ENCODE data around the gene MICU2.

The MICU2 gene

GRCh38 chr13:21615427-21615826, 11.5 kb upstream of the MICU2 start:
- no peaks in the 10 kb centered on the region for H3F3A ChIP-seq (ENCODE audit: insufficient read depth, low read length)
- no peak overlapping the region for H3K9ac ChIP-seq (ENCODE audit: low read length)
- no peaks in the 10 kb centered on the region for H3K79me2 ChIP-seq (ENCODE audit: insufficient read depth, low read length)
- H3K27ac ChIP-seq (ENCODE audit: low read depth, low read length, poor library complexity, severe bottlenecking): no peak overlapping the region
- H3K4me3 ChIP-seq (ENCODE audit: low read depth, low read length, poor library complexity, severe bottlenecking): no peak overlapping the region
- no peak overlapping the region for H3K4me2 ChIP-seq (ENCODE audit: low read length)
- H3K36me3 ChIP-seq (ENCODE audit: insufficient read depth, low read length): no peaks in the 10 kb centered on the region
- H4K20me1 ChIP-seq (ENCODE audit: insufficient read depth, low read length): no peaks in the 10 kb centered on the region
- TF ChIP-seq EZH2 (IDR thresholded peaks at IDR 0.05; ENCODE audit: borderline replicate concordance, low read length) (no peak), CTCF (IDR thresholded peaks at IDR 0.05; ENCODE audit: low read length) (no peak)
- no peaks in the 10 kb centered on the region for H3K4me1 ChIP-seq (ENCODE audit: insufficient read depth, low read length, severe bottlenecking)
- H3K9me2 ChIP-seq (ENCODE audit: low read depth, low read length): no peaks in the 10 kb centered on the region
- no peak overlapping the region for H2AFZ ChIP-seq (ENCODE audit: low read length)
- no peaks in the 10 kb centered on the region; the same call in 1 of the 2 replicates for H3K27me3 ChIP-seq (ENCODE audit: insufficient read depth, low read length)
- H3K9me3 ChIP-seq (ENCODE audit: low read length): no peaks in the 10 kb centered on the region

- Histone ChIP-seq H3K4me3 (ENCODE audit: low read depth, low read length, poor library complexity, severe bottlenecking) (no peak overlapping the region), H3K27me3 (ENCODE audit: insufficient read depth, low read length) (no peaks in the 10 kb centered on the region; the same call in 1 of the 2 replicates), H4K20me1 (ENCODE audit: insufficient read depth, low read length) (no peaks in the 10 kb centered on the region), H2AFZ (ENCODE audit: low read length) (no peak overlapping the region), H3K9me2 (ENCODE audit: low read depth, low read length) (no peaks in the 10 kb centered on the region), H3K9ac (ENCODE audit: low read length) (no peak overlapping the region), H3K27ac (ENCODE audit: low read depth, low read length, poor library complexity, severe bottlenecking) (no peak overlapping the region), H3K36me3 (ENCODE audit: insufficient read depth, low read length) (no peaks in the 10 kb centered on the region), H3K79me2 (ENCODE audit: insufficient read depth, low read length) (no peaks in the 10 kb centered on the region), H3K4me2 (ENCODE audit: low read length) (no peak overlapping the region), H3F3A (ENCODE audit: insufficient read depth, low read length) (no peaks in the 10 kb centered on the region), H3K4me1 (ENCODE audit: insufficient read depth, low read length, severe bottlenecking) (no peaks in the 10 kb centered on the region), H3K9me3 (ENCODE audit: low read length) (no peaks in the 10 kb centered on the region)
- no peak for TF ChIP-seq CTCF (IDR thresholded peaks at IDR 0.05; ENCODE audit: low read length)
Measured at GRCh38 chr13:21613791-21614190, 9.8 kb upstream of the MICU2 start.

- H3K27me3 ChIP-seq (ENCODE audit: insufficient read depth, low read length): no peaks in the 10 kb centered on the region; the same call in 1 of the 2 replicates
- H3K4me1 ChIP-seq (ENCODE audit: insufficient read depth, low read length, severe bottlenecking): no peaks in the 10 kb centered on the region
- H3K79me2 ChIP-seq (ENCODE audit: insufficient read depth, low read length): no peaks in the 10 kb centered on the region
- no peak overlapping the region for H2AFZ ChIP-seq (ENCODE audit: low read length)
- H3K9ac ChIP-seq (ENCODE audit: low read length): no peak overlapping the region
- no peaks in the 10 kb centered on the region for H3F3A ChIP-seq (ENCODE audit: insufficient read depth, low read length)
- H3K4me3 ChIP-seq (ENCODE audit: low read depth, low read length, poor library complexity, severe bottlenecking): no peak overlapping the region
- no peaks in the 10 kb centered on the region for H3K9me2 ChIP-seq (ENCODE audit: low read depth, low read length)
- no peak overlapping the region for H3K4me2 ChIP-seq (ENCODE audit: low read length)
- H3K27ac ChIP-seq (ENCODE audit: low read depth, low read length, poor library complexity, severe bottlenecking): no peak overlapping the region
- H3K36me3 ChIP-seq (ENCODE audit: insufficient read depth, low read length): no peaks in the 10 kb centered on the region
- no peaks in the 10 kb centered on the region for H4K20me1 ChIP-seq (ENCODE audit: insufficient read depth, low read length)
- no peaks in the 10 kb centered on the region for H3K9me3 ChIP-seq (ENCODE audit: low read length)
- TF ChIP-seq CTCF (IDR thresholded peaks at IDR 0.05; ENCODE audit: low read length) (no peak), EZH2 (IDR thresholded peaks at IDR 0.05; ENCODE audit: borderline replicate concordance, low read length) (no peak)
Measured at GRCh38 chr13:21611385-21611784, 7.4 kb upstream of the MICU2 start.
